ENCODE results near the gene PI4K2B. TPM values are rescaled to one million over a fixed set of nuclear protein-coding genes. Genes with fewer than 3 reads are reported as not detected.

The PI4K2B gene
- total RNA-seq, 1 donor from 2014 or later: 14.1 TPM

- DNase-seq (ENCODE audit: extremely low spot score, unreplicated experiment): no peak
- no peaks in the 10 kb centered on the region for H3K27me3 Mint-ChIP-seq
- H3K4me3 Mint-ChIP-seq: no peak overlapping the region
- peaks cover 11% of the 10 kb centered on the region for H3K9me3 Mint-ChIP-seq
- peaks cover 3% of the 10 kb centered on the region for H3K36me3 Mint-ChIP-seq
- no peak for TF ChIP-seq CTCF (conservative IDR thresholded peaks at IDR 0.05)
- no peak overlapping the region for H3K27ac Mint-ChIP-seq
- H3K4me1 Mint-ChIP-seq (ENCODE audit: unreplicated experiment): no peaks in the 10 kb centered on the region
These were observed 12.5 kb upstream of the PI4K2B start for GRCh38 chr4:25221377-25221776.

- Mint-ChIP-seq H3K4me1 (ENCODE audit: unreplicated experiment) (no peaks in the 10 kb centered on the region), H3K27me3 (no peaks in the 10 kb centered on the region), H3K27ac (no peak overlapping the region), H3K36me3 (peaks cover 5% of the 10 kb centered on the region), H3K4me3 (no peak overlapping the region), H3K9me3 (peaks cover 11% of the 10 kb centered on the region)
- no peak for TF ChIP-seq CTCF (conservative IDR thresholded peaks at IDR 0.05)
- no peak for DNase-seq (ENCODE audit: extremely low spot score, unreplicated experiment)
These were observed 9.9 kb upstream of the PI4K2B start for GRCh38 chr4:25223802-25224375.

GRCh38 chr4:25229804-25230203, 4.0 kb upstream of the PI4K2B start:
- Mint-ChIP-seq H3K9me3 (peaks cover 4% of the 10 kb centered on the region), H3K27ac (no peak overlapping the region), H3K4me1 (ENCODE audit: unreplicated experiment) (peaks cover 10% of the 10 kb centered on the region), H3K27me3 (no peaks in the 10 kb centered on the region), H3K4me3 (no peak overlapping the region), H3K36me3 (peaks cover 9% of the 10 kb centered on the region)
- TF ChIP-seq CTCF (conservative IDR thresholded peaks at IDR 0.05): no peak
- no peak for DNase-seq (ENCODE audit: extremely low spot score, unreplicated experiment)

GRCh38 chr4:25233194-25233593, 639 bp upstream of the PI4K2B start:
- Mint-ChIP-seq H3K4me1 (ENCODE audit: unreplicated experiment) (peaks cover 19% of the 10 kb centered on the region), H3K4me3 (peak overlapping the region; percentile 89), H3K36me3 (peaks cover 12% of the 10 kb centered on the region), H3K27me3 (no peaks in the 10 kb centered on the region), H3K9me3 (peaks cover 4% of the 10 kb centered on the region), H3K27ac (peak overlapping the region; percentile 83)
- TF ChIP-seq CTCF (conservative IDR thresholded peaks at IDR 0.05): no peak
- DNase-seq (ENCODE audit: extremely low spot score, unreplicated experiment): no peak

- Mint-ChIP-seq H3K4me3 (peak overlapping the region; percentile 95), H3K27me3 (no peaks in the 10 kb centered on the region), H3K36me3 (peaks cover 16% of the 10 kb centered on the region), H3K27ac (peak overlapping the region; percentile 95), H3K9me3 (peaks cover 9% of the 10 kb centered on the region), H3K4me1 (ENCODE audit: unreplicated experiment) (peaks cover 19% of the 10 kb centered on the region)
- TF ChIP-seq CTCF (conservative IDR thresholded peaks at IDR 0.05): peak; percentile 71
- peak; percentile 70 for DNase-seq (ENCODE audit: extremely low spot score, unreplicated experiment)
These were observed 847 bp downstream of the PI4K2B start for GRCh38 chr4:25234390-25235370.
